Testis (tissue), 3 donors: Measurements from ENCODE around the gene TMEM201. TPM values are rescaled to one million over a fixed set of nuclear protein-coding genes. Genes with fewer than 3 reads are reported as not detected.

Experiments
- DNase-seq: peaks from one replicate; pipeline ENCODE4 v3.0.0-alpha.2; 2019
- H3K27ac ChIP-seq, 2 donors: fragments of 200-600 bp; sonication (generic); one replicate each; pipeline ENCODE4 v1.5.1; 2019
- H3K27me3 ChIP-seq: fragments of 200-600 bp; sonication (generic); one replicate; pipeline ENCODE4 v1.5.1; 2019
- H3K36me3 ChIP-seq: fragments of 200-600 bp; sonication (generic); one replicate; pipeline ENCODE4 v1.5.1; 2017; ENCODE audit warnings: low read depth; ENCODE audit errors: missing control alignments
- H3K4me1 ChIP-seq: fragments of 200-600 bp; sonication (generic); one replicate; pipeline ENCODE4 v1.5.1; 2019
- H3K4me3 ChIP-seq, 2 donors: fragments of 200-600 bp; sonication (generic); one replicate each; pipeline ENCODE4 v1.5.1; 2017 to 2019
- H3K9me3 ChIP-seq: fragments of 200-600 bp; sonication (generic); one replicate; pipeline ENCODE4 v1.5.1; 2017
- CTCF ChIP-seq, 3 experiments: fragments of 450-650 bp in 2 of 3; fragments of 200-600 bp in 1 of 3; sonication (generic) in 1 of 3; IDR thresholded peaks; one replicate each; pipeline ENCODE4 v1.5.1; 2016 to 2019; ENCODE audit warnings: antibody characterized with exemption in 3 of 3, mild to moderate bottlenecking in 2 of 3, moderate library complexity in 1 of 3
- POLR2A ChIP-seq: fragments of 450-650 bp; IDR thresholded peaks from one replicate; pipeline ENCODE4 v1.6.1; 2017; ENCODE audit warnings: antibody characterized with exemption, mild to moderate bottlenecking, moderate library complexity
- whole genome bisulfite sequencing, 2 donors: methylation state at CpG; one replicate each; pipeline ENCODE4 v1.1.5; 2018; 5-methylcytosine and 5-hydroxymethylcytosine counted together
- intact Hi-C: fragments of 100-400 bp; cut with DNase I; formaldehyde crosslinking; loops from one replicate; pipeline ENCODE4 v1.15.1; 2023; ENCODE audit warnings: low total_unique reads
- polyA plus RNA-seq: library from polyadenylated mRNA; stranded (reverse); fragments of 350-450 nt; fragmentation: Illumina TruSeq; extraction: RNeasy Lipid Tissue Mini Kit (QIAGEN cat#74804); gene quantifications from one replicate; pipeline ENCODE4 v1.2.3, GENCODE V29; 2014; ENCODE audit warnings: low read depth, low replicate concordance; ENCODE audit not compliant: insufficient read depth
- total RNA-seq, 2 donors: library from RNA; depleted of rRNA; stranded (reverse); fragments of >200 nt; gene quantifications; one replicate each; pipeline ENCODE4 v1.2.3, GENCODE V29; 2016

TMEM201 gene
- total and polyA plus RNA-seq, 3 donors from 2014 or later = 26.6 to 36.2 (median 35.8) TPM

DNA sequence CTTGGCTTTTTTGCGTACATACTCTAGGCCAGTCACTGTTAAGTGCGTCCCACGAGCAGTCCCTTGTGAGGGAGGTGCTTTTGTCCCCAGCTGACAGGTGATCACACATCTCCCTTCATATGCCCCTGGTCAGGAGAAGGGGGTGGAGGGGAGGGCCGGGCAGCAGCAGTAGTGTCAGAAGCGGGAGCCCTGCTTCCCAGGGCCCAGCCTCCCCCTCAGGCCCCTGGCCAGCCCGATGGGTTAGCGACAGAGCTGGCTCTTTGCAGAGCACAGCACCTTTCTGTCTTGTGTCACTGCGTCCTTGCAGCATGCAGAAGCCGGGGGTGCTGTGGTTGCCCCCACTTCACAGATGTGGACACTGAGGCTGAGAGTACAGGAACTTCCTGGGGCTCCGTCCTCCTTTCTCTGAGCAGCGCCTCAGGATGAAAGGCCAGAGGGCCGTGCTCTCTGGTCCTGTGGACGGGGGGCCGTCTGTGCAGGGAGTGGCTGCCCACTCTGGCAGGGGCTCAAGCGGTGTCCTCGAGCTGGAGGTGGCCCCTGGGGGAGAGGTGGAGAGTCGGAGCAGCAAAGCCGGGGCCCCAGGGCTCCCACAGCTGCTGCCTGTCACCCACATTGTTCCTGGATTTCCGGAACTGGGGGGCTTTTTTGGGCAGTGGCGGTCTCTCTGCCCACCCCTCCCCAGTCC, 5.9 kb downstream of the TMEM201 start:
- Histone ChIP-seq H3K4me3 (no peak overlapping the region), H3K36me3 (no peaks in the 10 kb centered on the region), H3K9me3 (no peaks in the 10 kb centered on the region), H3K27ac (no peak overlapping the region), H3K4me1 (peaks cover 42% of the 10 kb centered on the region), H3K27me3 (no peaks in the 10 kb centered on the region)
- no peak for DNase-seq
- 86 to 93% methylated on average over 17 to 20 of the region's 20 CpGs for WGBS, 2 donors
- TF ChIP-seq POLR2A (no peak), CTCF (IDR thresholded peaks at IDR 0.05) (no peak)
- intact Hi-C loops = no loop called here

GRCh38 chr1:9595156-9595967, 6.7 kb downstream of the TMEM201 start:
- no peaks in the 10 kb centered on the region for H3K27me3 ChIP-seq
- TF ChIP-seq POLR2A (no peak), CTCF (IDR thresholded peaks at IDR 0.05) (no peak)
- H3K9me3 ChIP-seq = no peaks in the 10 kb centered on the region
- H3K4me3 ChIP-seq = no peak overlapping the region
- no peak for DNase-seq
- no peaks in the 10 kb centered on the region for H3K36me3 ChIP-seq
- H3K4me1 ChIP-seq = peaks cover 35% of the 10 kb centered on the region
- 82 to 98% methylated on average over 8 to 17 of the region's 17 CpGs for WGBS, 2 donors
- intact Hi-C loops = no loop called here
- no peak overlapping the region for H3K27ac ChIP-seq

GRCh38 chr1:9595968-9596340, 7.2 kb downstream of the TMEM201 start:
- Histone ChIP-seq H3K9me3 (no peaks in the 10 kb centered on the region), H3K36me3 (no peaks in the 10 kb centered on the region), H3K4me3 (no peak overlapping the region), H3K27me3 (no peaks in the 10 kb centered on the region), H3K4me1 (peaks cover 30% of the 10 kb centered on the region), H3K27ac (no peak overlapping the region)
- DNase-seq = no peak
- TF ChIP-seq POLR2A (no peak), CTCF (IDR thresholded peaks at IDR 0.05) (no peak)
- 62 to 82% methylated on average over 7 to 12 of the region's 12 CpGs for WGBS, 2 donors
- intact Hi-C loops = no loop called here

DNA sequence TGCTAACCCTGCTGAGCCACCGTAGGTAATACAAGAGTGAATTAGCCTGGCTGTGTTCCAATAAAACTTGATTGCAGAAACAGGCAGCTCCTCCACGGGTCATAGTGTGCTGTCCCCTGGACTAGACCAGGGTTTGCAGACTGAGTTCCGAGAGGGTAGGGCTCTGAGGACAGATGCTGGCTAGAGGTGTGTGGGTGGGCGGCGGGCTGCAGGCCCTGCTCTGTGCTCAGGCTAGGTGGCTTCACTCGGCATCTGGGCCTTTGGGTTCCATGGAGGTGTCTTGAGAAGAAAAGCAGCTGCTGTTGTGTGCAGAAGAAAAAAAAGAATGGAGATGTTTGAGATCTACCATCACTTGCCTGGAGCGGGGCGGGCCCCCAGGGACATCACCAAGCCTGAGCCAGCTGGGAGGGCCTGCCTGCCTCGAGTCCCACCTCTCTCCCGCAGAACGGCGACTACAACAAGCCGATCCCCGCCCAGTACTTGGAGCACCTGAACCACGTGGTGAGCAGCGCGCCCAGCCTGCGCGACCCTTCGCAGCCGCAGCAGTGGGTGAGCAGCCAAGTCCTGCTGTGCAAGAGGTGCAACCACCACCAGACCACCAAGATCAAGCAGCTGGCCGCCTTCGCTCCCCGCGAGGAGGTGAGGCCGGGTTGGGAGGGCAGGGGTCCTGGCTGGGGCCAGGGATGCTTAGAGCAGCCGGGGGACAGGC, 7.9 kb downstream of the TMEM201 start:
- Histone ChIP-seq H3K36me3 (no peaks in the 10 kb centered on the region), H3K27me3 (no peaks in the 10 kb centered on the region), H3K9me3 (no peaks in the 10 kb centered on the region), H3K27ac (no peak overlapping the region), H3K4me1 (peaks cover 28% of the 10 kb centered on the region), H3K4me3 (no peak overlapping the region)
- intact Hi-C loops = no loop called here
- no peak for DNase-seq
- WGBS, 2 donors = 55 to 62% methylated on average over 14 to 27 of the region's 27 CpGs
- TF ChIP-seq POLR2A = no peak
- no peak for TF ChIP-seq CTCF (IDR thresholded peaks at IDR 0.05)
